Epithelial cell of proximal tubule (primary cell): Measurements from ENCODE around the gene PARP15. TPM values are rescaled to one million over a fixed set of nuclear protein-coding genes. Genes with fewer than 3 reads are reported as not detected.

Experiments used
- DNase-seq: peaks from one replicate; pipeline ENCODE4 v3.0.0-alpha.2; 2011; ENCODE audit warnings: low read depth
- H3K4me3 ChIP-seq: 2 replicates; pipeline ENCODE4 v1.5.1; 2011; ENCODE audit warnings: low read depth, mild to moderate bottlenecking, low read length
- total RNA-seq: library from RNA; depleted of rRNA; stranded (reverse); fragments of >200 nt; gene quantifications from 2 replicates; pipeline ENCODE4 v1.2.3, GENCODE V29; 2015
- TF ChIP-seq, protein P1 (sequence below): conservative IDR thresholded peaks from 2 replicates; pipeline ENCODE4 v1.5.1; 2012; ENCODE audit warnings: low read depth, mild to moderate bottlenecking, low read length

PARP15 gene
- total RNA-seq, 1 donor from 2014 or later: not detected

DNA sequence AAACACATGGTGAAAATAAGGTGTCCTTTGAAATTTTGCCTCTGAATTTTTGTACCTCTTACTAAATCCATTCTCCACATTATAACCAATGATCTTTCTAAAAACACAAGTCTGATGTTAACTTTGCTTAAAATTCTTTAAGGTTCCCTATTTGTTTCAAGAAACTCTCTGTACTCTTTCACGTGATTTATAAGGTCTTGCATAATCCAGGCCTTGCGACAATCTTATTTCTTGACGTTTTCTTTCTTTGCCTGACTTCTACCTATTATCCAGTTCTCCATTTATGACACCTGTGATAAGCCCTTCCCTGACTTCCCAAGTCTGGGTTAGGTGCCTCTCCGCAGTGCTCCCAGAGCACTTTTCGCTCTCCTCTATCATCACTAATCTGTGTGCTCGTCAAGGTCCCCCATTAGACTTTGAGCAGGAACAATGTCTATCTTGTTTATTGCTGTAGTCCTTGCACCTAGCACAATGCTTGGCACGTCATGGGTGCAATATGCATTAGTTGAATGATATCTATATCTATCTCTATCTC is 38.4 kb upstream of the PARP15 start:
- TF ChIP-seq, protein P1, sequence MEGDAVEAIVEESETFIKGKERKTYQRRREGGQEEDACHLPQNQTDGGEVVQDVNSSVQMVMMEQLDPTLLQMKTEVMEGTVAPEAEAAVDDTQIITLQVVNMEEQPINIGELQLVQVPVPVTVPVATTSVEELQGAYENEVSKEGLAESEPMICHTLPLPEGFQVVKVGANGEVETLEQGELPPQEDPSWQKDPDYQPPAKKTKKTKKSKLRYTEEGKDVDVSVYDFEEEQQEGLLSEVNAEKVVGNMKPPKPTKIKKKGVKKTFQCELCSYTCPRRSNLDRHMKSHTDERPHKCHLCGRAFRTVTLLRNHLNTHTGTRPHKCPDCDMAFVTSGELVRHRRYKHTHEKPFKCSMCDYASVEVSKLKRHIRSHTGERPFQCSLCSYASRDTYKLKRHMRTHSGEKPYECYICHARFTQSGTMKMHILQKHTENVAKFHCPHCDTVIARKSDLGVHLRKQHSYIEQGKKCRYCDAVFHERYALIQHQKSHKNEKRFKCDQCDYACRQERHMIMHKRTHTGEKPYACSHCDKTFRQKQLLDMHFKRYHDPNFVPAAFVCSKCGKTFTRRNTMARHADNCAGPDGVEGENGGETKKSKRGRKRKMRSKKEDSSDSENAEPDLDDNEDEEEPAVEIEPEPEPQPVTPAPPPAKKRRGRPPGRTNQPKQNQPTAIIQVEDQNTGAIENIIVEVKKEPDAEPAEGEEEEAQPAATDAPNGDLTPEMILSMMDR: no peak
- no peak for DNase-seq
- no peak overlapping the region for H3K4me3 ChIP-seq

GRCh38 chr3:122546151-122546550 is 31.3 kb upstream of the PARP15 start:
- no peak for DNase-seq
- TF ChIP-seq, protein P1: no peak

GRCh38 chr3:122548076-122548475 is 29.4 kb upstream of the PARP15 start:
- H3K4me3 ChIP-seq: no peak overlapping the region
- TF ChIP-seq, protein P1: no peak
- no peak for DNase-seq

More at GRCh38 chr3:122546151-122546550, 31.3 kb upstream of the PARP15 start:
- H3K4me3 ChIP-seq: no peak overlapping the region

GRCh38 chr3:122548619-122549018 is 28.8 kb upstream of the PARP15 start:
- no peak overlapping the region for H3K4me3 ChIP-seq
- no peak for DNase-seq
- TF ChIP-seq, protein P1: no peak

DNA sequence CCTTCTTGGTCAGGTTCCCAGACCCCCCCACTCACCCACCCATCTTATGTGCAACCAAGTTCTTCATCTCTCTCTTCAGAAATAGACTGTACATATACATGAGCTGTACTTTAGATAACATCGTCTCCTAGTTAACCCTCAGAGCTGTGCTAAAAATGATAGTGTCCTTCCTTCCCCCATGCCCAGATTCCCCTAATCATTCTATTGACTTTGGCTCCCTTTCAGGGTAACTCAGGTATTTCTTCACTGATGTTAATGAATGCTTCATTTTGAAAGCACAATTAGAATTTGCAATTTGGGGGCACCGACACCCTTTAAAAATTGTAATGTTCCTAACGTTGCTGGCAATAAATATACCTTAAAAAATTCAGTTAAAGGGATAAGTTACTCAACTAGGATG is 24.3 kb upstream of the PARP15 start:
- no peak overlapping the region for H3K4me3 ChIP-seq
- no peak for DNase-seq
- TF ChIP-seq, protein P1: no peak

GRCh38 chr3:122555275-122556071 is 22.0 kb upstream of the PARP15 start:
- TF ChIP-seq, protein P1: no peak
- no peak for DNase-seq
- H3K4me3 ChIP-seq: no peak overlapping the region
